Body of pancreas (tissue), 4 donors: ENCODE measurements around the gene KRT72.

Source experiments
- POLR2A ChIP-seq, 3 donors: fragments of 450-650 bp; IDR thresholded peaks; one replicate each; pipeline ENCODE4 v1.6.1; 2016; ENCODE audit warnings: antibody characterized with exemption in 3 of 3, mild to moderate bottlenecking in 2 of 3
- TF ChIP-seq, protein P1 (sequence below), 7 experiments: fragments of 450-650 bp in 4 of 7; fragments of 200-600 bp in 3 of 7; sonication (generic) in 3 of 7; IDR thresholded peaks; one replicate each; pipeline ENCODE4 v1.5.1; 2016 to 2019; ENCODE audit warnings: antibody characterized with exemption in 7 of 7

- TF ChIP-seq, protein P1, sequence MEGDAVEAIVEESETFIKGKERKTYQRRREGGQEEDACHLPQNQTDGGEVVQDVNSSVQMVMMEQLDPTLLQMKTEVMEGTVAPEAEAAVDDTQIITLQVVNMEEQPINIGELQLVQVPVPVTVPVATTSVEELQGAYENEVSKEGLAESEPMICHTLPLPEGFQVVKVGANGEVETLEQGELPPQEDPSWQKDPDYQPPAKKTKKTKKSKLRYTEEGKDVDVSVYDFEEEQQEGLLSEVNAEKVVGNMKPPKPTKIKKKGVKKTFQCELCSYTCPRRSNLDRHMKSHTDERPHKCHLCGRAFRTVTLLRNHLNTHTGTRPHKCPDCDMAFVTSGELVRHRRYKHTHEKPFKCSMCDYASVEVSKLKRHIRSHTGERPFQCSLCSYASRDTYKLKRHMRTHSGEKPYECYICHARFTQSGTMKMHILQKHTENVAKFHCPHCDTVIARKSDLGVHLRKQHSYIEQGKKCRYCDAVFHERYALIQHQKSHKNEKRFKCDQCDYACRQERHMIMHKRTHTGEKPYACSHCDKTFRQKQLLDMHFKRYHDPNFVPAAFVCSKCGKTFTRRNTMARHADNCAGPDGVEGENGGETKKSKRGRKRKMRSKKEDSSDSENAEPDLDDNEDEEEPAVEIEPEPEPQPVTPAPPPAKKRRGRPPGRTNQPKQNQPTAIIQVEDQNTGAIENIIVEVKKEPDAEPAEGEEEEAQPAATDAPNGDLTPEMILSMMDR (IDR thresholded peaks at IDR 0.05) = no peak
- no peak for TF ChIP-seq POLR2A (IDR thresholded peaks at IDR 0.05)
These were observed 9.8 kb upstream of the KRT72 start for GRCh38 chr12:52611080-52611468.
